GM21723 (cell line): ENCODE measurements around the gene TIRAP.

Source experiments
- ATAC-seq: cut with Tn5 transposase; IDR thresholded peaks from one replicate; pipeline ENCODE4 v1.9.1; 2021; ENCODE audit warnings: mild to moderate bottlenecking, moderate library complexity; ENCODE audit not compliant: unreplicated experiment

TIRAP gene

DNA sequence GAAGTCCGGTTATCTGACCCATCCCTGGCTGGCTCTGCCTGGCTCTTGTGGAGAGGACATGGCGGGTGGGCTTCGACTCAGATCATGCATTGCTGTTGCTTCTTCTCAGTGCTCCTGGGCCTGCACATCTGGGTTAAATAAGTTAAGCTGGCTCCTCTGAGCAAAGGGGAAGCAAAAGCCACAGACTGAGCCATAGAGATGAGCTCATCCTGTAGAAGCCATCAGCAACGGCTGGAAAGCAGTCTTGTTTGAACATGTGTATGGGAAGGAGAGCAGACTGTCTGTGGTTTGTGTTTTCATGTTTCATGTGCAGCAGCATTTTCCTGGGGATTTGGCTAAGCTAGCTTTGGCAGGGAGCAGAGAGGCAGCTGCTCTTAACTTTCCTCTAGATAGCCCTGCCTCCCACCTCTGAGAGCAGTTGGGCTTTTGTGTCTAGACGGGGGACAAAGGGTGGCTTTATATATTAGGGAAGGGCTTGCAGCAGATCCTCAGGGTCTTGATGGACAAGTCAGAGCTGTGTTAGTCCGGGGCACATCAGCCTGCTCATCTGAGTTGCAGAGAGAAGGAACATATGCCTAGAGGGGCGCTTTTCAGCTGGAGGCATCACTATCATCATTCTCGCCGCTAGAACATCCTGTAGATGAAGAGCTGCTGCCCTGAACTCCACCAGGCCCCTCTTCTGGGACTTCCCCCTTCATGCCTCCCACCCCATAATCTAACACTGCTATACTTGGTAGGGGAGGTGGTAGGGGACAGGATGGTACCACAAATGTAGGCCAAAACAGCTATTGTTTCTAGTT, 35.9 kb downstream of the TIRAP start:
- peak; percentile 94 for ATAC-seq

DNA sequence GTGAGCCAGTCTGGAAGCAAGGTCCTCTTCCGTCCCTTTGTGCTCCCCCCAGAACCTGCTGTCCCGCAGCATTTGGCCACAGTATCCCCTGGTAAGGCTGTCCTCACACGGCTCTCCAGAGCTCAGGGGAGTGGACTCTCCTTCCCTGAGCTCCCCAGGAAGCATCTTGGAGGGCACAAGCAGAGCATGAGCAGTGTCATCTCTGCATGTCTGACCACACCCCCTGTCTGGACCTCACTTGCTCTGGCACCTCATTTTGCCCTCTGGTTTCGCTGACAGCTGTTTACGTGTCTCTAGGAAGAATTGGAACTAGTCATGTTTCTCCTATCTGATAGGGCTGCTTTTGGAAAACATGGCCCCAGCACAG, 36.5 kb downstream of the TIRAP start:
- ATAC-seq, result no peak

DNA sequence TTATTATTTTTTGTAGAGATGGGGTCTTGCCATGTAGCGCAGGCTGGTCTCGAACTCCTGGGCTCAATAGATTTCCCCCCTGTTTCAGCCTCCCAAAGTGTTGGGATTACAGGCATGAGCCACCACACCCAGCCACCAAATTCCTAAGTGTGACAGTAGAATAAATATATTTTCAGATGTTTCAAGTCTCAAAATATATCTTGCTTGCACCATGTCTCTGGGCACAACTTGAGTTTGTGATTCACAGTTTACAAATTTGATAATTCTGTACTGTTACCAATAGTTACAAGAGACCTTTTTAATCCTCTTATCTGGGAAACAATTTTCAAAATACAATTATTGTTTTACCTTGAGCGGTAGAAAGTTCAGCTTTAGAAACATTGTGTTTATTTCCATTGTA, 40.1 kb downstream of the TIRAP start:
- no peak for ATAC-seq

DNA sequence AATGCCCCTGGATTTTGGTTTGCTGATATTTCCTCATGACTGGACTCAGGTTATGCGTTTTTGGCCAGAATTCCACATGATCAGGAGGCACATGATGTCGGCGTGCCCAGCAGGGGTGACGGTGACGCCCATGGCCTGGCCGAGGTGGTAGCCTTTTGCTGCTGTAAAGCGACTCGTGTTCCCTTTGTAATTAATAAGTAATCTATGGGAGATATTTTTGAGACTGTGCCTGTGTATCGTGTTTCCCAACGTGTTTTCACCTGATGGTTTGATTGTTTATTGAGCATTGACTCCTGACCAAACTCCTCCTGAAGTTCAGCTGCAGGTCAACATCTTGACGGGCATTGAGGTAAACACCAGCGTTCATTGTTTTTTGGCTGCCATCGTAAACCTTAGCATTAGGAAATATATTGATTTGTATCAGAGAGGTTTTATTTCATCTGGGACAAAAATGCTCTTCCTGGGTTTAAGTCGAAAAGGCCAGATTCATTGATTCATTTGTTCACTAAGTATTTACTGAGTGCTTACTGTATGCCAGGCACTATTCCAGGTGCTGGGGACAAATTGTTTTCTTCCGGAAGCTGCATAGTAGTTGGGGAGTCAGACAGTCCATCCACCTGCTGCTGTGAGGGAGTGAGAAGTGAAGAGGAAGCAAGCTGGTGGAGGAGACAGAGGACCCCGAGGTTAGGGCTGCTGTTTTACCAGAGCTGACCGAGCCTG, 44.5 kb downstream of the TIRAP start:
- ATAC-seq, result no peak

DNA sequence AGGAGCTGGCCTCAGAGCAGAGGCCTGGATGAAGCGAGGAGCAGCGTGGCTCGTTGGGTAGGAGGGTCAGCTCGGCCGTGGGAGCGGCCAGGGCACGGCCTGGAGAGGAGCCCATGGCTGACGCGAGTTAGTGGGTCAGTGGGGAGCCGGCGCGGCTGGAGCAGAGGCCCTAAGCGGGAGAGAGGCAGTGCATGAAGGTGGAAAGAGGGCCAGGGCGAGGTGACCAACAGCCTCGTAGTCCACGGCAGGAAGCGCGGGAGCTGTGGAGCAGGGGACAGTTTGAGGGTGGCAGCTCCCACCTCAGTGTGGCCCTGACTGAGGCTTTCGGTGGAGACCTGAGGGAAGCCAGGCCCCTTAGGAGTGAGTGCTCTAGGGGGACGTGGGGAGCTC, 45.1 kb downstream of the TIRAP start:
- no peak for ATAC-seq

DNA sequence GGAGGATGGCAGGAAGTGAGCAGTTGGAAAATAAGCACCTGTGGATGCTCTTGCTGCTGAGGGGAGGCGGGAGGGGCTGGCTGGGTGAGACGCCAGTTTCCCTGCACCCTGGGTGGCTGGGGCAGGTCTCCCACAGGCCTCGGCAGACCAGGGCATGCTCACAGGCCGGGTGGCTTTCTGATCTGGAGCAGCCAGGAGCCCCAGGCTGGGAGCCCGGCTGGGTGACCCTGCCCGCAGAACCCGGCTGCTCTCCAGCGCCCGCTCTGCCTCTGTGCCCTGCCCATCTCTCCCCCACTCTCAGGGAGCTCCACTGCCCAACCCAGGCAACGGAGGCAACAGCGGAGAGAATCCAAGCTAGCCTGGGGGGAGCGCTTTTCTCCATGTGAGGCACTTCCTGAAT, 45.6 kb downstream of the TIRAP start:
- ATAC-seq, result no peak

DNA sequence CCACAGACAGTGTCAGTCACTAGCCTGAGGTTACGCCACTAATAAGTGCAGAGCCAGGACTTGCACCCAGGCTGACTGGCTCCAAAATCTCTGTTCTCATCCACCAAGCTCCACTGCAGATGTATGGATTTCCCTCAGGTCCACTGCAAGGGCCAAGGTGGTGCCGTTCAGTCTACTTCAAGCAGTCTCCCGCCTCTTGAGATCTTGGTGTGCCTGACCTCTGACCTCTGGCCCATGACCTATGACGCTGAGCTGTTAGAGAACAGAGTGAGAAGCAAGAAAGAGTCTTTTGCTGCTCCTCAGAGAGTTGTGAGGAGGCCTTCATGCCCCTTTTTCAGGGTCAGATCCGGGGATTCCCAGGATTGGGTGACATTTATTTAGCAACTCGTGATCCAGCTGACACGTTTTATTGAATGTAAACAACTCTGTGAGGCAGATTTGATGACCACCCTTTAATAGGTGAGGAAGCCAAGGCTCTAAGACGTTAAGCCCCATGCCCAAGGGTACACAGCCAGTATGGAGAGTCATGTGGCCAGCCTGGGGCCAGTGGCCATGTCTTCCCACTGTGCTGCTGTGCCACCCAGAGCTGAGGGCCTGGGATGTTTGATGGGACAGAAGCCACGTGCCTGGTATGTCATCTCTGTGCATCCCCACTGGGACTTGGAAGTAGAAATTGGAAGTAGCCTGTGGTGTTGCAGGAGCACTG, 46.2 kb downstream of the TIRAP start:
- ATAC-seq, result no peak

DNA sequence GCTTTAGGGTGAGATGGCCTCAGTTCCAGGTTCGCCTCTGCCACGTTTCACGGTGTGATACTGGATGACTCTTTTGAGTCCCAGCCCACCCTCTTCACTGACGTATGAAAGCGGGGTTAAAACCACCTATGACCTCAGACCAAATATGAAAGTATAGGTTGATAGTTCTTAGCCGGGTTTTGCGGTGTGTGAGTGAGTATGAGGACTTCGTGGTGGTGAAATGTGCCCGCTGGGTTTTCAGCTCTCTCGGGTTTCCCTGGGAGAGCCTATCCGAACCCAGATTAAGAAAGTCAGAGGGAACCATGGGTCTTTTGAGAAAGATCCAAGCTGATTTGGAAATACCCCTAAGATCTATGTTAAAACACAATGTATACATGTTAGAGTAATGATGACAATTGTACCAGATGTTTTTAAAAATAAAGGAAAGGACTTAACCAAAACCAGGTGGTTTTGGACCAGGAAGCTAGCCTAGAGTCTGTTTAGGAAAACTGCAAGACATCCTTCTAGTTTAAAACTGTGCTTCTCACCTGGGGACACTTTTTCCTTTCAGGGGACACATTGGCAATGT, 46.8 kb downstream of the TIRAP start:
- no peak for ATAC-seq

DNA sequence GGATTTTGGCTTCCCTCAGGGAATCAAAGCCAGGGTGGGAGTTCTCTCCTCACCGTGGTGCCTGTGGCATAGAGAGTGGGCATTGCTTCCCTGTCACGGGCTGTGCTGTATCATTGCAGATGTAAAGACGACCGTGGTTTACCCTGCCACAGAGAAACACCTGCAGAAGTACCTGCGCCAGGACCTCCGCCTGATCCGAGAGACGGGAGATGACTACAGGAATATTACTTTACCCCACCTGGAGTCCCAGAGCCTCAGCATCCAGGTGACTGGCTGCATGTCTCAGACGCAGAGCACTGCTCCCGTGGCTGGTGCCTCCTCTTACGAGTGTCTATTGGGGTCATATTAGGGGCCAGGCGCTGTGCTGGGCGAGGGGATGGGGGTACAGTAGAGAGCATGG, 48.4 kb downstream of the TIRAP start:
- no peak for ATAC-seq

DNA sequence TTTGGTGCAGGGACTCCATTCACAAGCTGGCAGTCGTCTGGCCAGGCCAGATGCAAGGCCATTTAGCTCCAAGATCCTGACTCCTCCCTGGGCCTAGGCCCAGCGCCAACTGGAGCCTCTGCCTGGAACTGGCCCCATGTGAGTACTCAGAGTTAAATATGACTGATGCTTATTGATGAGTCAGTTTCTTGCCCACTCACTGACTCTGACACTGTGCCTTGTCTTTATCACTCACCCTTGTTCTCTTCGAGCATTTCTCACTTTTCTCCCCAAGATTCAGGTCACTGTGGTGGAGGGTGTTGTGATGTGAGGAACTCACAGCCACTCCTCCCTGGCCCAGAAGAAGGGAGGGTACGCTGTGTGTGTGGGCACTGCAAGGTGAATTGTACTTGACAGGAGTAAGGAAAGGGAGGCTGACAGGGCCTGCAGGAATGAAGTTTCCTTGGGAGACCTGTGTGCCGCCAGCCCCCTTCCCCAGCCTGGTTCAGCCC, 49.4 kb downstream of the TIRAP start:
- no peak for ATAC-seq

DNA sequence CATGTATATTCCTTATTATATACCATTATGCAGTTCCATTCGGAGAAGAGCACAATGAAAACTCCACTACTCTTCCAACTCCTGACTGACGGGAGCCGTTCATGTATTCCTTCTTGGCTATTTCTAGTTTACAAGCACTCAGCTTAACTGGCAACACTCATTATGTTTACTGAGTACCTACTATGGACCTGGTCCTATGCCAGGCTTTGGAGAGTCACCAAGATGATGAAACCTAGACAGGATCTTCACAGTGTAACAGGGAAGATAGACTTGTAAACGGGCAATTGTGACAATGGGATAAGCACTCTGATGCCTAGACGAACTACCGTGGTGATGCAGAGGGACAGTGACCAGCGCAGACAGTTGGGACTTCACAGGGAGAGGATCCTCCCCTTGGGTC, 50.2 kb downstream of the TIRAP start:
- ATAC-seq, result no peak

DNA sequence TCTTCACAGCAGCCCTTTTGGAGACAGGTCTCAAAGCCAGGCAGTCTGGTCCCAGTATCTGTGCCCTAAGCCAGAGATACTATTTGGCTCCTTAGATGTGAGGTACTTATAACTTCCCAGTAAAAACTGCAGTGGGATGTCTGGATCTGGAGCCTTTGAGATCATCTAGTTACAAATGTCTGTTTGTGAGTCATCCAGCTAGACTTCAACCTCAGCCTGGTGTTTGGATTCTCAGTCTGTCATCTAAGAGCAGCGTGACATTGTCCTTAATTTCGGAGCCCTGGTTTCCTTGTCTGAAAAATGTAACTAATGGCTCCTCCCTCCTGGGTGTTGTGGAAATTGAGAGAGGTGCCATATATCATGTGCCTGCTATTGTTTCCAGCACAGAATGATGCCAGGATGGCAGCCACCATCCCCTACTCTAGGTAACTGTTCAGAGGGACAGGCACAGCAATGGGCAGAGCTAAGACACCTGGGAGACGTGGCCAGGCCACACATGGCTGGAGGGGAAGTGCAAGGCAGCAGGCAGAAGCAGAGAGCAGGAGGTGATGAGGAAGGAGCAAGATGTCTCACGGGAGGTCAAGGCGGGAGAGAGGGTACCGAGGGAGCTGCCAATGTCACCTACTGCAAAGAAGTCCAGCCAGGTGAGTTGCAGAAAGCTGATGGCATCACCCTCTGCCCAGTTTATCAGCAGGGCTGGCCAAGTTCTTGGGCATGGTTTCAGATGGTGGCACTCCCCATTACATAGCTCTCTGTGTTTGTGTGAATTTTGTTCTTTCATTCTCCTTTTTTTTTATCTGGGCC, 52.0 kb downstream of the TIRAP start:
- no peak for ATAC-seq

DNA sequence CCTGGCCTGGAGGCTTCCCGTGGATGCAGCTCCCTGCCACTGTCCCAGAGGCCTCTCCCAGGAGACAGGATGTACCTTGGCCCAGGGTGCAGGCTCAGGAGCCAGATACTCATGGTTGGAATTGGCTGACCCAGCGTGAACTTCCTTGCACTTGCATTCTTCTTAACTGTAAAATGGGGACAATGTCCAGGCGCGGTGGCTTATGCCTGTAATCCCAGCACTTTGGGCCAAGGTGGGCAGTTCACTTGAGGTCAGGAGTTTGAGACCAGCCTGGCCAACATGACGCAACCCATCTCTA, 52.5 kb downstream of the TIRAP start:
- ATAC-seq, result no peak

DNA sequence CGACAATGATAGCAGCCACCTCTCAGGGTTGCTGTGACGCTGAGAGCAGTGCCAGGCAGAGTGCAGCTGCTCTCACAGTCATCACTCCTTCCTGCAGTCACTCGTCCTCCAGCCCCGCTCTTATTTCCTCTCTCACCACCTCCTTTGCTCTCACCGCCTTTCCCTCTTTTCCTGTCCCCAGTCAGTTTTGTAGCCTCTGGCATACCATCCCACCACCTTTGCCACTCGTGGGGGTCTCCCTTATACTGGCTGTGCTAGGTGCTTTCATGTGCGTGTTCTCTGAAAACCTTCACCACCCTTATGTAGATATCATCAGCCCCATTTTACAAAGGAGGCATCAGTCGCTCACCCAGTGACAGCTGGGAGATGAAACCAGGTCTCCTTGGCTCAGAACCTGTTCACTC, 53.2 kb downstream of the TIRAP start:
- no peak for ATAC-seq

DNA sequence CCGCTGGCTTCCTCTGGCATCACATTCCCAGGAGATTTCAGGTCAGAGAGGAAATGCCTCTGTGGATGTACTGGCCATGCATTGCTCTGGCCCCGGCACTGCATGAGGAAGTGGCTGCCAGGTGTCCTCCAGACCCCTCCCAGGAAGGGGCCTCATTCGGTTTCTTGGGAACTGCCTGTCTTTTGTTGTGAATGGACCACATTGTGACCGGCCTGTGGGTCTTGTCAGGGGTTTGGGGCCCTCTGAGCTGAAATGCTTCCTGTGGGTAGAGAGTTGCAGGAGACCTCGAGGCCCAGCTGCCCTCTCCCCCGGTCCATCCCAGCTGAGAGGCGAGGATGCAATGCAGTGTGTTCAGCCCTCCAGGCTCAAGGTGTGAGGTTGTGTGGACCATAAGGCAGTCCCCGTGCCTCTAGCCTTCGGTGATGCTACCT, 53.8 kb downstream of the TIRAP start:
- ATAC-seq, result no peak

DNA sequence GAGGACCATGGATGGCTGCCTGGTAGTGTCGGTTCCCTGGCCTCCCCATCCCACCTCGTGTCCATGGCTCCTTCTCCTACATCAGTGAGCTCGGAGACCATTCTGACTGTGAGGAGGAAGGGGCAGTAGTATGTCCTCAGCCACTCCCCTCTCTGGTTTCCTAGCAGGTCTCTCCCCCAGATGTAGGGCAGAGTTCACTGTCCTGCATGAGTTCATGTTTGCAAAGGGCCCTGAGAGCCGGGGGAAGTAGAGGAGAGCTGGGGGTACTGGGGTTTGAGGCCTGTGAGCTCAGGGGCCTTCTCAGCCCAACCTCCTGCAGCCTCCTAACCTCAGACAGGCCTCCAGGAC, 54.2 kb downstream of the TIRAP start:
- ATAC-seq, result no peak

DNA sequence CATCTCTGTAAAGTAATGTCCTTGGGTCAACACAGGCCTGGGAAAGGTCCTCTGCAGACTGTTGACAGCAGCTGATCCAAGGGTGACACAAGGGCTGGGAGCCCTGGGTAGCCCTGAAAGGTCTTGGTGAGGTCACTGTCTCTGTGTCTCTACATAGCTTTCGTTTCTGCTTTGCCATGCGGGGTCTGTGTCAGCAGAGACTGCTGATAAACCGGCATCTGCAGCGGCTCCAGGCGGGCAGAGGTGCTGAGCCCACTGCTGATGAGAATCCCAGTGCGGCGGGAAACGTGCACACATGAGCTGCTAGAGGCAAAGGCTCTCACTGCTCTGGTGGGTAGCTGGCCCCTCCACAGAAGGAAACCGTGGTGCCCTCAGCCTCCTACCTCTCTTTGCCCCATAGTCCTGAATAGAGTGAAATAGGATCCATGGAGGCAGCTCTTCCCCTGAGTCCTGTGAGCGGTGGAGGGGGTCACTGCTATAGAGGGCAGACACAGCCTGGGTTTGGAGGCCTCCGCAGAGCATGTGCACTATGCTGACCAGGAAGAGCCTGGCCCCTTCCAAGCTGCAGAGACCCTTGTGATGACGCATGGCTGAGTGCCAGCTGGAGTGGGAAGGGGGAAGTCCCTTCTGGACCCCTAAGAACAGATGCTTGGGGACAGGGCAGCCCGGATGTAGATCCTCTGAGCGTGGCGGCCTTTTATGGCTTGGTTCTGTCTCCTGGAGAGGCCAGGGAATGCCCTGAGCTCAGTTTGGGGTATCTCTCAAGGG, 54.8 kb downstream of the TIRAP start:
- no peak for ATAC-seq

DNA sequence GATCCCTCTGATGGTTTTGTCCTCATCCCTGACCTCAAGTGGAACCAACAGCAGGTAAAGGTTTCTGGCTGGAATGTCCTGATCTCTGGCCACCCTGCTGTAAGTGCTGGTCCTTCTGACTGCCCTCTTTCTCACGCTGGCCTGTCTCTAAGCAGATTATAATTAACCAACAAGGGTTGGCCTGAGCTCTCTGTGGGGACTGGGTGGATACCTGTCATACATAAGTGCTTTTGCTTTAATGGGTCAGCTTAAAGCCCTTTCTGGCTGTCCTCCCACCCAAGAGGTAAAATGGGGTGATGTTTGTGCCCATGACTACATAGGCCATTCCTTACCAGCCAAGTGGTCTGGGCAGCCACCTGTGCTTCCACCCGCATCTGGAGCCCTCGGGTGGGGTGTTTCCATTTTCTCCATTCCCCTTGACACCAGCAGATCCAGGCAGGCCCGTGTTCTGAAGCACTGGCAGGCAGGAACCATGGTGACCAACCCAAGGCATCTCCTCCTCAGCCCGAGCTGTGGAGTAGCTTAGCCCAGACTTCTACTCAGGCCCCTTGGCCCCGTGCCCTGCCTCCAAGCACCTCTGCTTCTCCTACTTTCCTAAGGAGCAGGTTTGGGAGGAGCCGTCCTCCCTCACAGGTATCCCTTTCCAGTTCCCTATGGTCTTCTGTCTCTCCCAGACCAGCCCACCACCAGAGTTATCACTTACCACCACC, 55.6 kb downstream of the TIRAP start:
- ATAC-seq, result no peak

DNA sequence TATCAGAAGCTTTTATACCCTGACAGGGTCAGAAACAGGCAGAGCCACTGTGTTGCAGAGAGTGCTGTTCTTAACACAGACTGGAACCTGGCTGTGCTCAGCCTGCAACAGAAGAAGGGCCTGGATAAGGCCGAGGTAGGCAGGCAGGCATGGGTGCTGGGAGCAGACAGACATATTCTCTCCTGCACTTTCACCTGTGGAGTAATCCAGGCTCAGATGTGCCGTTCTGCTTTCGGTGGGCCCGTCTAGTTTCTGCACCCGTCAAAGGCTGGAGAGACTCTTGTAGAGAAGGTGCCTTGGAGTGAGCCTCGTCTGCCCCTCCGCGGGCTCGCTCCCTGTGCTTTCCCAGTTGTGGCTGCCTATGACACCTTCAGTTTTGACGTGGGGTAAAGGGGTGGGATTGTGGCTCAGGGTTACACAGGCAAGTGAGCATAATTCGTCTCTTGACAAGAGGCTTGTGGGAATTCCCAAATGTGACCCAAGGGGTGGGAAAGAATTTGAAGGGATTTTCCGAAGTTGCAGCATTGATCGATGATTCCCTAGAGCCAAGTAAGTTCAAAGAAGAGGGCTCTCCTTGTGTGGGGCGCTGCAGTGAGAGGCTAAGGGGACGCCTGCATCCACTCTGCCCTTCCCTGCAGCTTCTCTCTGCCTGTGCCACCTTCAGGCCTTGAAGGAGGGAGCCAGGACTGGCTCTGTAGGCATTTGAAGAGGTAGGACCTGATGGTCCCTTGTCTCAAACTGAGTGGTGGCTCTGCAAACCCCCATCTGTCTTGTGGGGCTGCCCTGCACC, 56.4 kb downstream of the TIRAP start:
- no peak for ATAC-seq
